IMR-90 (cell line): Measurements from ENCODE around the gene IDH3G. TPM values are rescaled to one million over a fixed set of nuclear protein-coding genes. Genes with fewer than 3 reads are reported as not detected.

Experiments
- ATAC-seq: fragments of 200-7000 bp; cut with Tn5 transposase; 2 replicates; pipeline ENCODE4 v1.9.1; 2020; ENCODE audit warnings: low read depth, mild to moderate bottlenecking, moderate library complexity
- BruUV-seq: library from RNA; stranded (reverse); fragments of 400-500 nt; replicated peaks from 2 replicates; lab custom pipeline; 2021; lab: Mats Ljungman, UMichigan
- CTCF ChIA-PET: fragments of 300-600 bp; formaldehyde crosslinking; extraction: SDS; loops from one replicate; lab custom pipeline; 2021; ENCODE audit warnings: antibody characterized with exemption; lab: Yijun Ruan, JAX
- POLR2A ChIA-PET: fragments of 300-600 bp; sonication (Branson Sonifier 250); formaldehyde crosslinking; loops from one replicate; lab custom pipeline; 2022; ENCODE audit warnings: antibody characterized with exemption; ENCODE audit not compliant: unreplicated experiment; lab: Charles Lee
- DNase-seq: peaks from one replicate; pipeline ENCODE4 v3.0.0; 2013
- H2AFZ ChIP-seq: replicated peaks from 2 replicates; pipeline ENCODE3; 2013; ENCODE audit warnings: low read length, mild to moderate bottlenecking; ENCODE audit not compliant: poor library complexity
- H2AK5ac ChIP-seq: 2 replicates; pipeline ENCODE4 v1.6.1; 2013; ENCODE audit warnings: low read depth, low read length, inconsistent platforms
- H2AK9ac ChIP-seq: replicated peaks from 2 replicates; pipeline ENCODE3; 2013; ENCODE audit warnings: mild to moderate bottlenecking, low read depth, low read length, moderate library complexity; ENCODE audit not compliant: poor library complexity
- H2BK120ac ChIP-seq: 2 replicates; pipeline ENCODE4 v1.6.1; 2013; ENCODE audit warnings: low read depth, low read length, inconsistent platforms
- H2BK15ac ChIP-seq: 3 replicates; pipeline ENCODE4 v1.6.1; 2013; ENCODE audit warnings: low read depth, low read length, inconsistent platforms
- H2BK20ac ChIP-seq: 2 replicates; pipeline ENCODE4 v1.6.1; 2013; ENCODE audit warnings: low read depth, mild to moderate bottlenecking, inconsistent platforms, low read length, moderate library complexity
- H2BK5ac ChIP-seq: 2 replicates; pipeline ENCODE4 v1.6.1; 2013; ENCODE audit warnings: mild to moderate bottlenecking, low read depth, low read length, inconsistent platforms; ENCODE audit not compliant: poor library complexity, severe bottlenecking
- H3K14ac ChIP-seq: replicated peaks from 2 replicates; pipeline ENCODE4 v1.6.1; 2013; ENCODE audit warnings: low read depth, low read length, inconsistent platforms
- H3K18ac ChIP-seq: 2 replicates; pipeline ENCODE4 v1.6.1; 2013; ENCODE audit warnings: low read depth, low read length, control low read depth
- H3K23ac ChIP-seq: 2 replicates; pipeline ENCODE4 v1.6.1; 2013; ENCODE audit warnings: low read depth, low read length, inconsistent platforms
- H3K27ac ChIP-seq: 2 replicates; pipeline ENCODE4 v1.5.1; 2013; ENCODE audit warnings: mild to moderate bottlenecking, control low read depth, low read length; ENCODE audit not compliant: insufficient read depth
- H3K27me3 ChIP-seq: 2 replicates; pipeline ENCODE4 v1.6.1; 2013; ENCODE audit warnings: low read length; ENCODE audit not compliant: control insufficient read depth, insufficient read depth
- H3K36me3 ChIP-seq: 2 replicates; pipeline ENCODE4 v1.6.1; 2013; ENCODE audit warnings: low read length, mixed read lengths; ENCODE audit not compliant: control insufficient read depth, insufficient read depth
- H3K4ac ChIP-seq: 2 replicates; pipeline ENCODE4 v1.6.1; 2013; ENCODE audit warnings: low read depth, low read length, inconsistent platforms
- H3K4me1 ChIP-seq: 2 replicates; pipeline ENCODE4 v1.6.1; 2013; ENCODE audit warnings: low read length, mixed read lengths; ENCODE audit not compliant: control insufficient read depth, insufficient read depth
- H3K4me2 ChIP-seq: 2 replicates; pipeline ENCODE4 v1.6.1; 2013; ENCODE audit warnings: low read depth, mild to moderate bottlenecking, control low read depth, low read length, moderate library complexity
- H3K4me3 ChIP-seq: 2 replicates; pipeline ENCODE4 v1.5.1; 2013; ENCODE audit warnings: low read depth, mild to moderate bottlenecking, control low read depth, low read length, moderate library complexity; ENCODE audit not compliant: insufficient read depth
- H3K56ac ChIP-seq: 2 replicates; pipeline ENCODE4 v1.6.1; 2013; ENCODE audit warnings: low read length, inconsistent platforms; ENCODE audit not compliant: insufficient read depth; ENCODE audit errors: extremely low read depth
- H3K79me1 ChIP-seq, 2 experiments: 2 replicates each; pipeline ENCODE4 v1.6.1; 2013; ENCODE audit warnings: low read length in 2 of 2, inconsistent platforms in 1 of 2, low read depth in 1 of 2
- H3K9ac ChIP-seq: 2 replicates; pipeline ENCODE4 v1.6.1; 2013; ENCODE audit warnings: low read depth, low read length, control low read depth
- H3K9me1 ChIP-seq: 2 replicates; pipeline ENCODE4 v1.6.1; 2013; ENCODE audit warnings: low read length, inconsistent platforms; ENCODE audit not compliant: insufficient read depth
- H3K9me3 ChIP-seq: 2 replicates; pipeline ENCODE4 v1.6.1; 2013; ENCODE audit warnings: low read length; ENCODE audit not compliant: control insufficient read depth, insufficient read depth
- H4K20me1 ChIP-seq: 2 replicates; pipeline ENCODE4 v1.6.1; 2013; ENCODE audit warnings: low read length, inconsistent platforms; ENCODE audit not compliant: insufficient read depth
- H4K5ac ChIP-seq: 2 replicates; pipeline ENCODE4 v1.6.1; 2013; ENCODE audit warnings: mild to moderate bottlenecking, low read depth, low read length, control low read depth
- H4K8ac ChIP-seq, 2 experiments: 2 replicates each; pipeline ENCODE4 v1.6.1; 2013; ENCODE audit warnings: low read depth in 2 of 2, low read length in 2 of 2, control low read depth in 1 of 2, inconsistent platforms in 1 of 2
- H4K91ac ChIP-seq: 2 replicates; pipeline ENCODE4 v1.6.1; 2013; ENCODE audit warnings: low read depth, low read length, inconsistent platforms; ENCODE audit not compliant: insufficient read depth
- CTCF ChIP-seq: conservative IDR thresholded peaks from 2 replicates; pipeline ENCODE4 v1.5.1; 2012; ENCODE audit warnings: mild to moderate bottlenecking, low read depth, low read length, improper control_type of control experiment
- FOS ChIP-seq: fragments of 150-350 bp; IDR thresholded peaks from 2 replicates; pipeline ENCODE4 v1.6.1; 2016; ENCODE audit warnings: low read depth, low read length
- MXI1 ChIP-seq: IDR thresholded peaks from 2 replicates; pipeline ENCODE4 v1.6.1; 2012; ENCODE audit warnings: low read depth, mild to moderate bottlenecking, low read length, moderate library complexity, borderline replicate concordance
- NFE2L2 ChIP-seq: fragments of 150-350 bp; IDR thresholded peaks from 2 replicates; pipeline ENCODE4 v1.6.1; 2016; ENCODE audit warnings: low read depth, mild to moderate bottlenecking, low read length
- RAD21 ChIP-seq: IDR thresholded peaks from 2 replicates; pipeline ENCODE4 v1.6.1; 2012; ENCODE audit warnings: low read length, improper control_type of control experiment
- RCOR1 ChIP-seq: IDR thresholded peaks from 2 replicates; pipeline ENCODE4 v1.6.1; 2012; ENCODE audit warnings: mild to moderate bottlenecking, low read length, improper control_type of control experiment; ENCODE audit not compliant: insufficient replicate concordance
- RFX5 ChIP-seq: IDR thresholded peaks from 2 replicates; pipeline ENCODE4 v1.8.0; 2012; ENCODE audit warnings: low read depth, mild to moderate bottlenecking, low read length, moderate library complexity
- WGBS, 2 experiments: methylation state at CpG; one replicate each; pipeline versions ENCODE4 v1.1.5 to v1.1.7; 2013; ENCODE audit warnings: missing lambda C conversion rate in 2 of 2; ENCODE audit not compliant: insufficient read length in 1 of 2; ENCODE audit errors: extremely low coverage in 2 of 2; 5-methylcytosine and 5-hydroxymethylcytosine counted together
- dilution Hi-C: fragments of 300-500 bp; cut with HindIII; formaldehyde crosslinking; loops from one replicate; pipeline ENCODE4 v1.14.3; 2018; ENCODE audit warnings: low sequenced_read_pairs; ENCODE audit not compliant: unreplicated experiment
- in situ Hi-C: fragments of 300-500 bp; cut with MboI; formaldehyde crosslinking; loops from 3 replicates; pipeline ENCODE4 v1.14.3; 2019; ENCODE audit warnings: low sequenced_read_pairs, inconsistent platforms, mixed read lengths
- intact Hi-C: fragments of 100-400 bp; cut with micrococcal nuclease; formaldehyde crosslinking; loops from 2 replicates; pipeline ENCODE4 v1.10.0; 2022
- polyA plus RNA-seq, 3 experiments: library from polyadenylated mRNA; depleted of rRNA; stranded (reverse); fragments of >200 nt; gene quantifications; 2 replicates each; pipeline ENCODE4 v1.2.3, GENCODE V29; 2012; ENCODE audit warnings: low replicate concordance in 1 of 3
- total RNA-seq: library from RNA; depleted of rRNA; stranded (reverse); fragments of >200 nt; gene quantifications from 2 replicates; pipeline ENCODE4 v1.2.3, GENCODE V29; 2012

The IDH3G gene
- total and polyA plus RNA-seq, 2 of the 4 experiments (the other 2 are of a cell fraction): 79.4 to 85.7 TPM

GRCh38 chrX:153800177-153800722 lies 6.1 kb upstream of the IDH3G start:
- no peak overlapping the region for H3K4me2 ChIP-seq
- H2AFZ ChIP-seq: no peak overlapping the region
- peaks cover 18% of the 10 kb centered on the region for H3K36me3 ChIP-seq
- CTCF ChIA-PET: no interaction called here
- WGBS, 2 experiments: 86% methylated on average over 11 of the region's 16 CpGs; no CpG with 5 or more reads in 1 of the 2 experiments
- no peak overlapping the region for H3K4me3 ChIP-seq
- ATAC-seq (no peak), DNase-seq (no peak)
- H2BK5ac ChIP-seq: no peak overlapping the region
- dilution Hi-C loops: no loop called here
- no peak overlapping the region for H3K14ac ChIP-seq
- no peak overlapping the region for H3K23ac ChIP-seq
- peaks cover 0 to 8% of the 10 kb centered on the region in 2 experiments; a peak in 2 of 4 replicates for H3K79me1 ChIP-seq
- H3K27ac ChIP-seq: no peak overlapping the region
- no peak overlapping the region for H2AK9ac ChIP-seq
- H3K9me3 ChIP-seq: peaks cover 2% of the 10 kb centered on the region; the same call in 1 of the 2 replicates
- no peak overlapping the region for H2BK20ac ChIP-seq
- no peak overlapping the region for H2BK120ac ChIP-seq
- TF ChIP-seq NFE2L2 (no peak), FOS (no peak), MXI1 (no peak), RAD21 (no peak), CTCF (no peak), RFX5 (no peak), RCOR1 (no peak)
- no peaks in the 10 kb centered on the region for H3K9me1 ChIP-seq
- no peak overlapping the region for H4K91ac ChIP-seq
- H3K4ac ChIP-seq: no peak overlapping the region
- H3K27me3 ChIP-seq: no peaks in the 10 kb centered on the region
- no peak overlapping the region for H2AK5ac ChIP-seq
- peaks cover 2% of the 10 kb centered on the region; the same call in 1 of the 2 replicates for H3K4me1 ChIP-seq
- BruUV-seq: no TSS peak
- H3K9ac ChIP-seq: no peak overlapping the region
- H2BK15ac ChIP-seq: no peak overlapping the region
- intact Hi-C loops: no loop called here
- H4K8ac ChIP-seq: no peak overlapping the region
- H3K56ac ChIP-seq: no peak overlapping the region
- H3K18ac ChIP-seq: no peak overlapping the region
- POLR2A ChIA-PET: no interaction called here
- H4K5ac ChIP-seq: no peak overlapping the region
- in situ Hi-C loops: no loop called here
- H4K20me1 ChIP-seq: no peaks in the 10 kb centered on the region
